HCT116 (cell line): ENCODE measurements around the gene MYOM1. TPM values are rescaled to one million over a fixed set of nuclear protein-coding genes. Genes with fewer than 3 reads are reported as not detected.

Source experiments
- ATAC-seq: fragments of 200-7000 bp; cut with Tn5 transposase; 2 replicates; pipeline ENCODE4 v1.9.1; 2020; ENCODE audit warnings: mild to moderate bottlenecking, moderate library complexity
- BruUV-seq: library from RNA; stranded (reverse); fragments of 400-500 nt; replicated peaks from 2 replicates; lab custom pipeline; 2021; lab: Mats Ljungman, UMichigan
- CTCF ChIA-PET: fragments of 300-600 bp; sonication (Branson Sonifier 250); formaldehyde crosslinking; loops from one replicate; lab custom pipeline; 2021; ENCODE audit warnings: antibody characterized with exemption; lab: Charles Lee
- POLR2A ChIA-PET: fragments of 300-600, 350-600 bp; sonication (Branson Sonifier 250); formaldehyde crosslinking; loops from one replicate; lab custom pipeline; 2021; ENCODE audit warnings: antibody characterized with exemption; lab: Charles Lee
- RAD21 ChIA-PET, 2 experiments: fragments of 300-600 bp; sonication (Branson Sonifier 250); formaldehyde crosslinking; loops; one replicate each; lab custom pipeline; 2023; ENCODE audit warnings: low total read pairs in 2 of 2; ENCODE audit not compliant: uncharacterized antibody in 2 of 2, unreplicated experiment in 2 of 2, low non-redundant PET in 1 of 2; lab: Charles Lee
- DNase-seq: peaks from one replicate; pipeline ENCODE4 v3.0.0-alpha.2; 2010; ENCODE audit warnings: low read depth, low spot score
- H2AFZ ChIP-seq: fragments of 200-600 bp; shearing (Covaris generic), sonication (generic); 2 replicates; pipeline ENCODE4 v1.6.1; 2017; ENCODE audit warnings: low read depth, mixed run types, mixed read lengths, antibody characterized with exemption, low read length; ENCODE audit not compliant: poor library complexity, severe bottlenecking
- H3K27ac ChIP-seq: 2 replicates; pipeline ENCODE4 v1.5.1; 2012; ENCODE audit warnings: low read depth, low read length
- H3K27me3 ChIP-seq: fragments of 200-600 bp; sonication (generic); 2 replicates; pipeline ENCODE4 v1.6.1; 2016; ENCODE audit warnings: mixed run types, low read length, mixed read lengths; ENCODE audit not compliant: insufficient read depth
- H3K36me3 ChIP-seq, 2 experiments: fragments of 200-500 bp in 1 of 2; fragments of 200-600 bp in 1 of 2; sonication (Bioruptor generic) in 1 of 2; sonication (generic) in 1 of 2; 2 replicates each; pipeline versions ENCODE4 v1.5.1 to v1.6.1; 2014 to 2016; ENCODE audit warnings: low read length in 2 of 2, inconsistent platforms in 1 of 2, mixed read lengths in 1 of 2, mixed run types in 1 of 2; ENCODE audit not compliant: insufficient read depth in 2 of 2, control insufficient read depth in 1 of 2
- H3K4me1 ChIP-seq, 2 experiments: fragments of 200-600 bp in 1 of 2; sonication (generic) in 1 of 2; 2 replicates each; pipeline versions ENCODE4 v1.5.1 to v1.6.1; 2012 to 2017; ENCODE audit warnings: low read length in 2 of 2, inconsistent platforms in 1 of 2, mild to moderate bottlenecking in 1 of 2, mixed read lengths in 1 of 2, mixed run types in 1 of 2, moderate library complexity in 1 of 2; ENCODE audit not compliant: insufficient read depth in 2 of 2, control insufficient read depth in 1 of 2
- H3K4me2 ChIP-seq: fragments of 200-600 bp; sonication (generic); 2 replicates; pipeline ENCODE4 v1.6.1; 2017; ENCODE audit warnings: mixed run types, low read length, mixed read lengths
- H3K4me3 ChIP-seq, 2 experiments: fragments of 200-600 bp in 1 of 2; sonication (generic) in 1 of 2; replicated peaks in 1 of 2; 2 replicates each; pipeline ENCODE4 v1.5.1; 2011 to 2016; ENCODE audit warnings: low read length in 2 of 2, control low read depth in 1 of 2, low read depth in 1 of 2, mild to moderate bottlenecking in 1 of 2, mixed read lengths in 1 of 2, mixed run types in 1 of 2
- H3K79me2 ChIP-seq: fragments of 200-600 bp; sonication (generic); 2 replicates; pipeline ENCODE4 v1.6.1; 2017; ENCODE audit warnings: mild to moderate bottlenecking, mixed run types, low read length, moderate library complexity, mixed read lengths; ENCODE audit not compliant: insufficient read depth
- H3K9ac ChIP-seq: fragments of 200-600 bp; sonication (generic); 2 replicates; pipeline ENCODE4 v1.6.1; 2016; ENCODE audit warnings: low read length, mixed read lengths
- H3K9me2 ChIP-seq: fragments of 200-600 bp; sonication (generic), shearing (Covaris generic); 2 replicates; pipeline ENCODE4 v1.6.1; 2017; ENCODE audit warnings: mixed run types, mild to moderate bottlenecking, moderate library complexity; ENCODE audit not compliant: insufficient read depth
- H3K9me3 ChIP-seq, 2 experiments: fragments of 200-500 bp in 1 of 2; fragments of 200-600 bp in 1 of 2; sonication (Bioruptor generic) in 1 of 2; sonication (generic) in 1 of 2; 2 replicates each; pipeline ENCODE4 v1.6.1; 2014 to 2017; ENCODE audit warnings: low read length in 2 of 2, mixed read lengths in 2 of 2, inconsistent platforms in 1 of 2, low read depth in 1 of 2, mild to moderate bottlenecking in 1 of 2, mixed run types in 1 of 2, moderate library complexity in 1 of 2; ENCODE audit not compliant: control insufficient read depth in 1 of 2, insufficient read depth in 1 of 2
- H4K20me1 ChIP-seq: fragments of 200-600 bp; sonication (generic), shearing (Covaris generic); 2 replicates; pipeline ENCODE4 v1.6.1; 2017; ENCODE audit warnings: mixed run types, mild to moderate bottlenecking, moderate library complexity; ENCODE audit not compliant: insufficient read depth
- ATF3 ChIP-seq: IDR thresholded peaks from 2 replicates; pipeline ENCODE4 v1.6.1; 2012
- CEBPB ChIP-seq: IDR thresholded peaks from 2 replicates; pipeline ENCODE4 v1.6.1; 2012; ENCODE audit warnings: low read depth
- CTCF ChIP-seq, 3 experiments: fragments of 200-600 bp in 1 of 3; sonication (generic) in 1 of 3; IDR thresholded peaks in 2 of 3; conservative IDR thresholded peaks in 1 of 3; 2 replicates each; pipeline ENCODE4 v1.5.1; 2012 to 2017; ENCODE audit warnings: low read depth in 2 of 3, low read length in 2 of 3, antibody characterized with exemption in 1 of 3, borderline replicate concordance in 1 of 3, control low read depth in 1 of 3, mild to moderate bottlenecking in 1 of 3, mixed read lengths in 1 of 3, mixed run types in 1 of 3, moderate library complexity in 1 of 3; ENCODE audit not compliant: insufficient read depth in 1 of 3
- EGR1 ChIP-seq: IDR thresholded peaks from 2 replicates; pipeline ENCODE4 v1.6.1; 2012; ENCODE audit warnings: low read depth
- EZH2 ChIP-seq: fragments of 200-600 bp; sonication (generic); IDR thresholded peaks from 2 replicates; pipeline ENCODE4 v1.6.1; 2017; ENCODE audit warnings: antibody characterized with exemption, mixed run types
- EZH2phosphoT487 ChIP-seq: fragments of 200-600 bp; IDR thresholded peaks from 2 replicates; pipeline ENCODE4 v1.6.1; 2018; ENCODE audit warnings: antibody characterized with exemption, borderline replicate concordance
- FOSL1 ChIP-seq: IDR thresholded peaks from 2 replicates; pipeline ENCODE4 v1.6.1; 2012; ENCODE audit warnings: low read depth
- JUND ChIP-seq: IDR thresholded peaks from 2 replicates; pipeline ENCODE4 v1.6.1; 2012
- MAX ChIP-seq: IDR thresholded peaks from 2 replicates; pipeline ENCODE4 v1.6.1; 2012
- RAD21 ChIP-seq: IDR thresholded peaks from 2 replicates; pipeline ENCODE4 v1.6.1; 2012; ENCODE audit warnings: low read depth, mild to moderate bottlenecking
- SIN3A ChIP-seq: IDR thresholded peaks from 2 replicates; pipeline ENCODE4 v1.6.1; 2012; ENCODE audit warnings: low read depth
- SP1 ChIP-seq: IDR thresholded peaks from 2 replicates; pipeline ENCODE4 v1.6.1; 2012; ENCODE audit warnings: low read depth
- ZFX ChIP-seq: fragments of 450-650 bp; IDR thresholded peaks from 2 replicates; pipeline ENCODE4 v1.6.1; 2017
- ZNF274 ChIP-seq: fragments of 200-500 bp; sonication (Bioruptor generic); IDR thresholded peaks from 2 replicates; pipeline ENCODE4 v1.6.1; 2014; ENCODE audit warnings: mild to moderate bottlenecking, low read depth, low read length, inconsistent platforms
- intact Hi-C: fragments of 100-400 bp; cut with micrococcal nuclease; formaldehyde crosslinking; loops from 2 replicates; pipeline ENCODE4 v1.10.0; 2022
- total RNA-seq: library from RNA; stranded (reverse); gene quantifications from one replicate; pipeline ENCODE4 v1.2.1, GENCODE V29; 2021; ENCODE audit not compliant: unreplicated experiment

Gene MYOM1
- total RNA-seq, 1 experiment from 2014 or later: 0.52 TPM

- H3K27ac ChIP-seq: no peak overlapping the region
- H3K9me2 ChIP-seq: no peaks in the 10 kb centered on the region
- H3K4me3 ChIP-seq: no peak overlapping the region
- DNase-seq (no peak), ATAC-seq (no peak)
- CTCF ChIA-PET: no interaction called here
- no TSS peak for BruUV-seq
- RAD21 ChIA-PET: no interaction called here
- intact Hi-C loops: no loop called here
- H3K36me3 ChIP-seq: no peaks in the 10 kb centered on the region
- no peaks in the 10 kb centered on the region for H3K9me3 ChIP-seq
- no peaks in the 10 kb centered on the region for H3K4me1 ChIP-seq
- no peaks in the 10 kb centered on the region for H3K79me2 ChIP-seq
- H3K4me2 ChIP-seq: no peak overlapping the region
- TF ChIP-seq EZH2phosphoT487: no peak
- TF ChIP-seq MAX: no peak
- TF ChIP-seq EZH2: no peak
- no peak for TF ChIP-seq SP1
- no peak for TF ChIP-seq EGR1
- TF ChIP-seq RAD21: no peak
- TF ChIP-seq SIN3A: no peak
- no peak for TF ChIP-seq CEBPB
- TF ChIP-seq FOSL1: no peak
- TF ChIP-seq JUND: no peak
- no peak for TF ChIP-seq ZFX
- no peak for TF ChIP-seq ATF3
- TF ChIP-seq ZNF274: no peak
- no peak for TF ChIP-seq CTCF (IDR thresholded peaks at IDR 0.05 in 2 of 3, conservative IDR thresholded peaks at IDR 0.05 in 1 of 3; ENCODE audit: borderline replicate concordance in 1 of 3, insufficient read depth in 1 of 3, low read depth in 2 of 3, low read length in 2 of 3)
- H4K20me1 ChIP-seq: no peaks in the 10 kb centered on the region
- no peaks in the 10 kb centered on the region for H3K27me3 ChIP-seq
- H2AFZ ChIP-seq: no peak overlapping the region
- no peak overlapping the region for H3K9ac ChIP-seq
- POLR2A ChIA-PET: interaction anchor here (0.8 kb wide), 1 partner anchor 72 kb away, joined by 3 read pairs; no protein-coding TSS in a partner anchor
Measured at GRCh38 chr18:3086871-3087270, 132.9 kb downstream of the MYOM1 start.
